Mesenchymal stem cell (in vitro differentiated cells and primary cell): ENCODE results near the gene FANCE.

ENCODE experiments used
- DNase-seq: peaks from one replicate; pipeline ENCODE4 v3.0.0-alpha.2; 2013
- H2AFZ ChIP-seq: one replicate; pipeline ENCODE4 v1.6.1; 2013; ENCODE audit warnings: low read depth, mild to moderate bottlenecking, control low read depth, inconsistent platforms, low read length, moderate library complexity
- H2AK5ac ChIP-seq: 2 replicates; pipeline ENCODE4 v1.6.1; 2013; ENCODE audit warnings: low read length, moderate library complexity, mild to moderate bottlenecking, inconsistent platforms; ENCODE audit not compliant: severe bottlenecking
- H2BK120ac ChIP-seq: one replicate; pipeline ENCODE4 v1.6.1; 2013; ENCODE audit warnings: low read depth, mild to moderate bottlenecking, inconsistent platforms, low read length, moderate library complexity
- H2BK12ac ChIP-seq, 2 experiments: one replicate each; pipeline ENCODE4 v1.6.1; 2013; ENCODE audit warnings: inconsistent platforms in 2 of 2, low read length in 2 of 2, mild to moderate bottlenecking in 2 of 2, moderate library complexity in 2 of 2, control low read depth in 1 of 2
- H2BK15ac ChIP-seq: one replicate; pipeline ENCODE4 v1.6.1; 2013; ENCODE audit warnings: mild to moderate bottlenecking, low read depth, inconsistent platforms; ENCODE audit not compliant: poor library complexity, severe bottlenecking
- H2BK5ac ChIP-seq: 2 replicates; pipeline ENCODE4 v1.6.1; 2013; ENCODE audit warnings: low read depth, mild to moderate bottlenecking, low read length, control low read depth, inconsistent platforms; ENCODE audit not compliant: poor library complexity, severe bottlenecking
- H3K14ac ChIP-seq, 2 experiments: one replicate each; pipeline ENCODE4 v1.6.1; 2013; ENCODE audit warnings: inconsistent platforms in 2 of 2, low read length in 2 of 2, control low read depth in 1 of 2, mild to moderate bottlenecking in 1 of 2, moderate library complexity in 1 of 2
- H3K18ac ChIP-seq, 2 experiments: one replicate each; pipeline ENCODE4 v1.6.1; 2013; ENCODE audit warnings: inconsistent platforms in 2 of 2, low read length in 2 of 2, control low read depth in 1 of 2, low read depth in 1 of 2, mild to moderate bottlenecking in 1 of 2
- H3K23ac ChIP-seq, 2 experiments: one replicate each; pipeline ENCODE4 v1.6.1; 2013; ENCODE audit warnings: inconsistent platforms in 2 of 2, low read length in 2 of 2, mild to moderate bottlenecking in 2 of 2, moderate library complexity in 2 of 2, control low read depth in 1 of 2
- H3K27ac ChIP-seq: 2 replicates; pipeline ENCODE4 v1.5.1; 2013; ENCODE audit warnings: mild to moderate bottlenecking, moderate library complexity, low read length, control low read depth, inconsistent platforms; ENCODE audit not compliant: poor library complexity, severe bottlenecking
- H3K27me3 ChIP-seq, 2 experiments: 2 replicates each; pipeline versions ENCODE4 v1.6.1 to v1.7.0; 2013; ENCODE audit warnings: low read length in 2 of 2, mild to moderate bottlenecking in 2 of 2, moderate library complexity in 2 of 2, control low read depth in 1 of 2, inconsistent platforms in 1 of 2; ENCODE audit not compliant: control insufficient read depth in 1 of 2, insufficient read depth in 1 of 2
- H3K36me3 ChIP-seq, 2 experiments: 2 replicates each; pipeline versions ENCODE4 v1.6.1 to v1.7.0; 2013; ENCODE audit warnings: low read length in 2 of 2, control low read depth in 1 of 2, inconsistent platforms in 1 of 2, low read depth in 1 of 2, mild to moderate bottlenecking in 1 of 2; ENCODE audit not compliant: insufficient read depth in 2 of 2, control insufficient read depth in 1 of 2
- H3K4ac ChIP-seq, 2 experiments: one replicate each; pipeline ENCODE4 v1.6.1; 2013; ENCODE audit warnings: inconsistent platforms in 2 of 2, low read length in 2 of 2, mild to moderate bottlenecking in 2 of 2, moderate library complexity in 2 of 2, control low read depth in 1 of 2, low read depth in 1 of 2
- H3K4me1 ChIP-seq: 2 replicates; pipeline ENCODE4 v1.6.1; 2013; ENCODE audit warnings: low read depth, low read length, control low read depth; ENCODE audit not compliant: control insufficient read depth, insufficient read depth
- H3K4me2 ChIP-seq: 2 replicates; pipeline ENCODE4 v1.6.1; 2013; ENCODE audit warnings: low read length, mild to moderate bottlenecking, inconsistent platforms; ENCODE audit not compliant: poor library complexity, severe bottlenecking
- H3K4me3 ChIP-seq, 2 experiments: 2 replicates each; pipeline versions ENCODE4 v1.5.1 to v1.7.0; 2013; ENCODE audit warnings: low read length in 2 of 2, mild to moderate bottlenecking in 2 of 2, control low read depth in 1 of 2, low read depth in 1 of 2; ENCODE audit not compliant: insufficient read depth in 1 of 2
- H3K79me1 ChIP-seq: replicated peaks from 2 replicates; pipeline ENCODE4 v1.6.1; 2013; ENCODE audit warnings: mild to moderate bottlenecking, control low read depth, low read length, inconsistent platforms; ENCODE audit not compliant: poor library complexity, severe bottlenecking
- H3K9ac ChIP-seq: 2 replicates; pipeline ENCODE4 v1.7.0; 2013; ENCODE audit warnings: mild to moderate bottlenecking, low read length, moderate library complexity
- H3K9me3 ChIP-seq: 2 replicates; pipeline ENCODE4 v1.7.0; 2013; ENCODE audit warnings: mild to moderate bottlenecking, low read length; ENCODE audit not compliant: control insufficient read depth
- H4K8ac ChIP-seq: one replicate; pipeline ENCODE4 v1.6.1; 2013; ENCODE audit warnings: inconsistent platforms, mild to moderate bottlenecking, low read length, moderate library complexity
- H4K91ac ChIP-seq: one replicate; pipeline ENCODE4 v1.6.1; 2013; ENCODE audit warnings: mild to moderate bottlenecking, low read length, inconsistent platforms
- WGBS: methylation state at CpG from one replicate; pipeline ENCODE4 v1.1.7; 2013; ENCODE audit warnings: mixed read lengths; 5-methylcytosine and 5-hydroxymethylcytosine counted together

The FANCE gene

GRCh38 chr6:35457907-35458306 lies 5.8 kb downstream of the FANCE start:
- Histone ChIP-seq H4K91ac (no peak overlapping the region), H3K4me2 (no peak overlapping the region), H4K8ac (no peak overlapping the region), H3K23ac (no peak overlapping the region), H3K79me1 (no peaks in the 10 kb centered on the region), H3K36me3 (peaks cover 8 to 37% of the 10 kb centered on the region in 2 experiments), H2BK120ac (no peak overlapping the region), H2AK5ac (no peak overlapping the region), H3K14ac (no peak overlapping the region), H3K27me3 (no peaks in the 10 kb centered on the region), H3K9ac (no peak overlapping the region), H3K4me1 (no peaks in the 10 kb centered on the region), H3K4ac (no peak overlapping the region), H2BK5ac (no peak overlapping the region), H2BK12ac (no peak overlapping the region), H3K4me3 (no peak overlapping the region), H2AFZ (no peak overlapping the region), H3K9me3 (no peaks in the 10 kb centered on the region), H3K18ac (no peak overlapping the region), H2BK15ac (no peak overlapping the region), H3K27ac (no peak overlapping the region)
- WGBS: 94% methylated on average over 3 of the region's 4 CpGs
- DNase-seq: no peak

- H2BK5ac ChIP-seq: no peak overlapping the region
- H4K91ac ChIP-seq: no peak overlapping the region
- no peak overlapping the region for H2AFZ ChIP-seq
- H2BK120ac ChIP-seq: no peak overlapping the region
- no peak overlapping the region for H3K4me2 ChIP-seq
- no peak for DNase-seq
- H3K36me3 ChIP-seq: peaks cover 5 to 37% of the 10 kb centered on the region in 2 experiments
- H3K18ac ChIP-seq: no peak overlapping the region
- H3K23ac ChIP-seq: no peak overlapping the region
- no peak overlapping the region for H3K9ac ChIP-seq
- H3K9me3 ChIP-seq: no peaks in the 10 kb centered on the region
- WGBS: 90% methylated on average over 3 of the region's 3 CpGs
- no peaks in the 10 kb centered on the region for H3K4me1 ChIP-seq
- H2BK12ac ChIP-seq: no peak overlapping the region
- no peaks in the 10 kb centered on the region for H3K79me1 ChIP-seq
- no peak overlapping the region for H3K14ac ChIP-seq
- H3K4ac ChIP-seq: no peak overlapping the region
- no peak overlapping the region for H3K4me3 ChIP-seq
- H4K8ac ChIP-seq: no peak overlapping the region
- H3K27me3 ChIP-seq: no peaks in the 10 kb centered on the region
- H2BK15ac ChIP-seq: no peak overlapping the region
- H3K27ac ChIP-seq: no peak overlapping the region
- H2AK5ac ChIP-seq: no peak overlapping the region
Observed at GRCh38 chr6:35461270-35461669, 9.1 kb downstream of the FANCE start.

GRCh38 chr6:35463292-35463691 lies 11.2 kb downstream of the FANCE start:
- H2BK12ac ChIP-seq: no peak overlapping the region
- peaks cover 5 to 28% of the 10 kb centered on the region in 2 experiments for H3K36me3 ChIP-seq
- H3K9me3 ChIP-seq: no peaks in the 10 kb centered on the region
- H3K4me2 ChIP-seq: no peak overlapping the region
- no peak overlapping the region for H3K4me3 ChIP-seq
- no peak overlapping the region for H2AFZ ChIP-seq
- H2BK15ac ChIP-seq: no peak overlapping the region
- no peak overlapping the region for H4K91ac ChIP-seq
- H3K4ac ChIP-seq: no peak overlapping the region
- H3K9ac ChIP-seq: no peak overlapping the region
- no peak overlapping the region for H4K8ac ChIP-seq
- H3K4me1 ChIP-seq: peaks cover 3% of the 10 kb centered on the region
- H3K27ac ChIP-seq: no peak overlapping the region
- no peak overlapping the region for H3K23ac ChIP-seq
- no peak overlapping the region for H2BK120ac ChIP-seq
- H3K18ac ChIP-seq: no peak overlapping the region
- no peaks in the 10 kb centered on the region for H3K79me1 ChIP-seq
- no peaks in the 10 kb centered on the region for H3K27me3 ChIP-seq
- WGBS: 96% methylated on average over 3 of the region's 4 CpGs
- H2BK5ac ChIP-seq: no peak overlapping the region
- H2AK5ac ChIP-seq: no peak overlapping the region
- H3K14ac ChIP-seq: no peak overlapping the region
- no peak for DNase-seq

GRCh38 chr6:35465646-35466045 lies 13.5 kb downstream of the FANCE start:
- Histone ChIP-seq H2BK120ac (no peak overlapping the region), H3K27ac (no peak overlapping the region), H2BK15ac (no peak overlapping the region), H3K18ac (no peak overlapping the region), H2BK5ac (no peak overlapping the region), H3K4me1 (peaks cover 4% of the 10 kb centered on the region), H3K4me3 (no peak overlapping the region), H2BK12ac (no peak overlapping the region), H3K79me1 (no peaks in the 10 kb centered on the region), H2AFZ (no peak overlapping the region), H3K9me3 (no peaks in the 10 kb centered on the region), H3K4ac (no peak overlapping the region), H4K91ac (no peak overlapping the region), H3K4me2 (no peak overlapping the region), H4K8ac (no peak overlapping the region), H2AK5ac (no peak overlapping the region), H3K23ac (no peak overlapping the region), H3K36me3 (peaks cover 22 to 24% of the 10 kb centered on the region in 2 experiments), H3K27me3 (no peaks in the 10 kb centered on the region), H3K9ac (no peak overlapping the region), H3K14ac (no peak overlapping the region)
- DNase-seq: no peak
- 100% methylated on average over 1 of the region's 1 CpG for WGBS
